Panc1 (cell line): ENCODE measurements around the gene CLUH. TPM values are rescaled to one million over a fixed set of nuclear protein-coding genes. Genes with fewer than 3 reads are reported as not detected.
A peak's percentile ranks its signal among the peaks of the same experiment; 100 is the strongest.

ENCODE experiments used
- ATAC-seq: fragments of 200-7000 bp; cut with Tn5 transposase; 2 replicates; pipeline ENCODE4 v1.9.1; 2020; ENCODE audit warnings: mild to moderate bottlenecking, moderate library complexity
- BruUV-seq: library from RNA; stranded (reverse); fragments of 400-500 nt; replicated peaks from 2 replicates; lab custom pipeline; 2021; lab: Mats Ljungman, UMichigan
- CTCF ChIA-PET: fragments of 300-600 bp; sonication (Branson Sonifier 250); formaldehyde crosslinking; loops from one replicate; lab custom pipeline; 2022; ENCODE audit warnings: antibody characterized with exemption; lab: Charles Lee
- POLR2A ChIA-PET: fragments of 300-600 bp; sonication (Branson Sonifier 250); formaldehyde crosslinking; loops from one replicate; lab custom pipeline; 2022; ENCODE audit warnings: antibody characterized with exemption; lab: Charles Lee
- DNase-seq: peaks from one replicate; pipeline ENCODE4 v3.0.0-alpha.2; 2010; ENCODE audit warnings: low read depth, low spot score
- H3K27ac ChIP-seq: 2 replicates; pipeline ENCODE4 v1.5.1; 2011; ENCODE audit warnings: mild to moderate bottlenecking, low read length, inconsistent platforms
- H3K27me3 ChIP-seq: fragments of 200-500 bp; sonication (Bioruptor generic); 2 replicates; pipeline ENCODE4 v1.6.0; 2014; ENCODE audit warnings: low read length, inconsistent platforms; ENCODE audit not compliant: control insufficient read depth, insufficient read depth
- H3K36me3 ChIP-seq: fragments of 200-500 bp; sonication (Bioruptor generic); 2 replicates; pipeline ENCODE4 v1.5.1; 2014; ENCODE audit warnings: inconsistent platforms, mild to moderate bottlenecking, low read length, moderate library complexity; ENCODE audit not compliant: control insufficient read depth, insufficient read depth
- H3K4me1 ChIP-seq: 2 replicates; pipeline ENCODE4 v1.5.1; 2011; ENCODE audit warnings: inconsistent platforms, mild to moderate bottlenecking, low read length, moderate library complexity; ENCODE audit not compliant: control insufficient read depth, insufficient read depth
- H3K4me3 ChIP-seq, 2 experiments: 2 replicates each; pipeline ENCODE4 v1.5.1; 2011 to 2012; ENCODE audit warnings: low read depth in 2 of 2, low read length in 2 of 2, mild to moderate bottlenecking in 2 of 2, inconsistent platforms in 1 of 2, moderate library complexity in 1 of 2
- H3K9me3 ChIP-seq: fragments of 200-500 bp; sonication (Bioruptor generic); 2 replicates; pipeline ENCODE4 v1.5.1; 2014; ENCODE audit warnings: low read depth, mild to moderate bottlenecking, inconsistent platforms, low read length, moderate library complexity; ENCODE audit not compliant: control insufficient read depth, insufficient read depth
- CTCF ChIP-seq: fragments of 450-650 bp; IDR thresholded peaks from 2 replicates; pipeline ENCODE4 v1.5.1; 2017; ENCODE audit warnings: mild to moderate bottlenecking
- POLR2AphosphoS5 ChIP-seq: IDR thresholded peaks from 2 replicates; pipeline ENCODE4 v1.6.1; 2012; ENCODE audit warnings: mild to moderate bottlenecking, low read depth, low read length, moderate library complexity
- REST ChIP-seq, 2 experiments: IDR thresholded peaks; 2 replicates each; pipeline ENCODE4 v1.6.1; 2011 to 2012; ENCODE audit warnings: low read depth in 2 of 2, control low read depth in 1 of 2, low read length in 1 of 2, mild to moderate bottlenecking in 1 of 2, moderate library complexity in 1 of 2; ENCODE audit not compliant: insufficient read depth in 1 of 2
- SIN3A ChIP-seq: IDR thresholded peaks from 2 replicates; pipeline ENCODE4 v1.6.1; 2012; ENCODE audit warnings: low read depth, mild to moderate bottlenecking, low read length, moderate library complexity, borderline replicate concordance; ENCODE audit not compliant: insufficient read depth
- TCF7L2 ChIP-seq: IDR thresholded peaks from 2 replicates; pipeline ENCODE4 v1.6.1; 2011; ENCODE audit warnings: mild to moderate bottlenecking, low read depth, low read length, inconsistent platforms
- in situ Hi-C: cut with HindIII; loops from 2 replicates; pipeline ENCODE4 v1.10.0; 2016; ENCODE audit warnings: low sequenced_read_pairs, low pct_unique_long_range_greater_than_20kb
- intact Hi-C: fragments of 100-400 bp; cut with micrococcal nuclease; formaldehyde crosslinking; loops from one replicate; pipeline ENCODE4 v1.10.0; 2022; ENCODE audit not compliant: unreplicated experiment
- total RNA-seq: library from RNA; stranded (reverse); gene quantifications from one replicate; pipeline ENCODE4 v1.2.1, GENCODE V29; 2021; ENCODE audit not compliant: unreplicated experiment

Gene CLUH
- total RNA-seq, 1 experiment from 2014 or later = 119 TPM

GRCh38 chr17:2693561-2694380 is 17.8 kb downstream of the CLUH start:
- DNase-seq (no peak), ATAC-seq (no peak)
- no TSS peak for BruUV-seq
- Histone ChIP-seq H3K36me3 (no peaks in the 10 kb centered on the region), H3K9me3 (no peaks in the 10 kb centered on the region), H3K4me3 (no peak overlapping the region), H3K4me1 (no peaks in the 10 kb centered on the region; the same call in none of the 2 replicates), H3K27ac (no peak overlapping the region), H3K27me3 (no peaks in the 10 kb centered on the region)
- intact Hi-C loops (no loop called here), in situ Hi-C loops (no loop called here)
- CTCF ChIA-PET = no interaction called here
- TF ChIP-seq SIN3A (no peak), CTCF (no peak), TCF7L2 (no peak), POLR2AphosphoS5 (no peak)
- POLR2A ChIA-PET = no interaction called here

- Histone ChIP-seq H3K27ac (no peak overlapping the region), H3K4me3 (no peak overlapping the region), H3K9me3 (no peaks in the 10 kb centered on the region), H3K36me3 (no peaks in the 10 kb centered on the region), H3K27me3 (no peaks in the 10 kb centered on the region), H3K4me1 (no peaks in the 10 kb centered on the region; the same call in none of the 2 replicates)
- TSS peak; percentile 74 for BruUV-seq
- ChIA-PET CTCF (no interaction called here), POLR2A (no interaction called here)
- ATAC-seq (no peak), DNase-seq (no peak)
- intact Hi-C loops (no loop called here), in situ Hi-C loops (no loop called here)
- TF ChIP-seq REST (IDR thresholded peaks at IDR 0.05; ENCODE audit: insufficient read depth in 1 of 2, low read depth in 2 of 2, low read length in 1 of 2) (no peak), POLR2AphosphoS5 (no peak), TCF7L2 (no peak), CTCF (no peak), SIN3A (no peak)
Measured at GRCh38 chr17:2692781-2693135, 18.8 kb downstream of the CLUH start.
